Esophagus squamous epithelium (tissue), 4 donors: ENCODE data around the gene CD53.

Source experiments
- CTCF ChIP-seq, 6 experiments: fragments of 450-650 bp in 4 of 6; fragments of 200-600 bp in 2 of 6; sonication (generic) in 2 of 6; IDR thresholded peaks; one replicate each; pipeline ENCODE4 v1.5.1; 2016 to 2019; ENCODE audit warnings: antibody characterized with exemption in 6 of 6, mild to moderate bottlenecking in 4 of 6, moderate library complexity in 4 of 6
- POLR2A ChIP-seq, 4 donors: fragments of 450-650 bp; IDR thresholded peaks; one replicate each; pipeline ENCODE4 v1.6.1; 2017; ENCODE audit warnings: antibody characterized with exemption in 4 of 4, mild to moderate bottlenecking in 4 of 4, moderate library complexity in 3 of 4

DNA sequence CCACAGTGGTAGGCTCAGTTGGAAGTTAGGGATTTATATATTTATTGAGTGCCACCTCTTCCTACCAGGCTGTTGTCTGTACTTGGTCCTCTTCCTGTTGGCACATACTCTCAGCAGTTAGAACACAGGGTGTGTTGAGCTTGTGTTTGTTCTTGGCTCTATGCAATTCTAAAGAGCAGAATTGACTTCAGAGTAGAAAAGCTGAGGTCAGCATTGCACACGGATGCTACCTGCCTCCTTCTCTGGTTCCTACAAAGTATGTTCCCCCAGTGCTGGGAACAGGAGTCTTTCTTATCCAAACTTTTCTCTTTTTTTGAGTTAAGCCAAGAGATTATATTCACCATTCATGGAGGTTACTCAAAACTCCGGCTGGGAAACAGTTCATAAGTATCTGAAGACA is 16.5 kb upstream of the CD53 start:
- TF ChIP-seq CTCF (IDR thresholded peaks at IDR 0.05) = no peak
- TF ChIP-seq POLR2A (IDR thresholded peaks at IDR 0.05) = no peak
